Neural cell (in vitro differentiated cells): ENCODE data around the gene SERPINA1. TPM values are rescaled to one million over a fixed set of nuclear protein-coding genes. Genes with fewer than 3 reads are reported as not detected.
"Not testable (repeated sequence)": the region's sequence is repeated elsewhere in the genome, so short reads cannot be mapped to it uniquely, and the experiment has no call there.

Source experiments
- H2AFZ ChIP-seq: fragments of 200-600, 300-800 bp; sonication (generic), shearing (Covaris generic); 2 replicates; pipeline ENCODE4 v1.6.0; 2014; ENCODE audit warnings: low read depth, mild to moderate bottlenecking, antibody characterized with exemption, low read length, moderate library complexity
- H3F3A ChIP-seq: fragments of 200-600 bp; shearing (Covaris generic); 2 replicates; pipeline ENCODE4 v1.6.1; 2016; ENCODE audit warnings: mild to moderate bottlenecking, moderate library complexity, mixed read lengths, antibody characterized with exemption, low read length; ENCODE audit not compliant: insufficient read depth, poor library complexity, severe bottlenecking
- H3K27ac ChIP-seq: fragments of 200-600, 300-800 bp; sonication (generic), shearing (Covaris generic); 2 replicates; pipeline ENCODE4 v1.5.1; 2014; ENCODE audit warnings: mild to moderate bottlenecking, low read length, moderate library complexity
- H3K27me3 ChIP-seq: fragments of 300-800, 200-600 bp; sonication (generic), shearing (Covaris generic); 2 replicates; pipeline ENCODE4 v1.6.0; 2014; ENCODE audit warnings: mild to moderate bottlenecking, low read depth, low read length, moderate library complexity; ENCODE audit not compliant: insufficient read depth
- H3K36me3 ChIP-seq: fragments of 300-800, 200-600 bp; sonication (generic), shearing (Covaris generic); 2 replicates; pipeline ENCODE4 v1.5.1; 2014; ENCODE audit warnings: mild to moderate bottlenecking, antibody characterized with exemption, low read length, moderate library complexity; ENCODE audit not compliant: insufficient read depth
- H3K4me2 ChIP-seq: fragments of 300-800, 200-600 bp; sonication (generic), shearing (Covaris generic); 2 replicates; pipeline ENCODE4 v1.6.0; 2014; ENCODE audit warnings: mild to moderate bottlenecking, low read length
- H3K4me3 ChIP-seq: fragments of 300-800, 200-600 bp; sonication (generic), shearing (Covaris generic); 2 replicates; pipeline ENCODE4 v1.5.1; 2014; ENCODE audit warnings: mild to moderate bottlenecking, low read length, moderate library complexity
- H3K79me2 ChIP-seq: fragments of 200-600 bp; shearing (Covaris generic); replicated peaks from 2 replicates; pipeline ENCODE4 v1.6.0; 2014; ENCODE audit warnings: mild to moderate bottlenecking, low read length, moderate library complexity; ENCODE audit not compliant: insufficient read depth
- H3K9ac ChIP-seq: fragments of 300-800, 200-600 bp; sonication (generic), shearing (Covaris generic); 2 replicates; pipeline ENCODE4 v1.6.1; 2016; ENCODE audit warnings: mild to moderate bottlenecking, low read length, mixed read lengths
- H3K9me2 ChIP-seq: fragments of 200-600 bp; shearing (Covaris generic); 2 replicates; pipeline ENCODE4 v1.6.1; 2016; ENCODE audit warnings: mild to moderate bottlenecking, low read length, mixed read lengths; ENCODE audit not compliant: insufficient read depth
- H3K9me3 ChIP-seq: fragments of 200-600, 300-800 bp; sonication (generic), shearing (Covaris generic); 2 replicates; pipeline ENCODE4 v1.6.1; 2016; ENCODE audit warnings: mild to moderate bottlenecking, mixed run types, low read length, moderate library complexity, mixed read lengths
- H4K20me1 ChIP-seq: fragments of 200-600 bp; shearing (Covaris generic); 2 replicates; pipeline ENCODE4 v1.6.1; 2016; ENCODE audit warnings: mild to moderate bottlenecking, mixed run types; ENCODE audit not compliant: insufficient read depth
- EP300 ChIP-seq: fragments of 450-650 bp; conservative IDR thresholded peaks from 2 replicates; pipeline ENCODE4 v1.6.1; 2014; ENCODE audit warnings: antibody characterized with exemption, mild to moderate bottlenecking, moderate library complexity; ENCODE audit not compliant: poor library complexity, severe bottlenecking
- EZH2 ChIP-seq: fragments of 200-600, 300-800 bp; shearing (Covaris generic), sonication (generic); IDR thresholded peaks from 2 replicates; pipeline ENCODE4 v1.6.1; 2014; ENCODE audit warnings: antibody characterized with exemption, low read length, borderline replicate concordance, mild to moderate bottlenecking; ENCODE audit not compliant: insufficient read depth, poor library complexity, severe bottlenecking
- MXI1 ChIP-seq: fragments of 450-650 bp; conservative IDR thresholded peaks from 2 replicates; pipeline ENCODE4 v1.6.1; 2014; ENCODE audit warnings: antibody characterized with exemption, mild to moderate bottlenecking; ENCODE audit not compliant: poor library complexity, severe bottlenecking
- POLR2AphosphoS5 ChIP-seq: IDR thresholded peaks from 2 replicates; pipeline ENCODE4 v1.6.1; 2012
- RAD21 ChIP-seq: fragments of 450-650 bp; conservative IDR thresholded peaks from 2 replicates; pipeline ENCODE4 v1.6.1; 2014; ENCODE audit warnings: antibody characterized with exemption, mild to moderate bottlenecking, moderate library complexity
- SMC3 ChIP-seq: fragments of 450-650 bp; conservative IDR thresholded peaks from 2 replicates; pipeline ENCODE4 v1.6.1; 2014; ENCODE audit warnings: antibody characterized with exemption, mild to moderate bottlenecking, moderate library complexity; ENCODE audit not compliant: poor library complexity
- TAF1 ChIP-seq: IDR thresholded peaks from 2 replicates; pipeline ENCODE4 v1.6.1; 2012; ENCODE audit warnings: low read depth
- polyA plus RNA-seq: library from polyadenylated mRNA; depleted of rRNA; stranded (reverse); fragments of >200 nt; gene quantifications from 2 replicates; pipeline ENCODE4 v1.2.3, GENCODE V29; 2014
- TF ChIP-seq, protein P1 (sequence below): fragments of 450-650 bp; IDR thresholded peaks from 2 replicates; pipeline ENCODE4 v1.5.1; 2014; ENCODE audit warnings: antibody characterized with exemption, mild to moderate bottlenecking, moderate library complexity; ENCODE audit not compliant: poor library complexity, severe bottlenecking
- TF ChIP-seq, protein P2 (sequence below): IDR thresholded peaks from 2 replicates; pipeline ENCODE4 v1.6.1; 2012; ENCODE audit warnings: borderline replicate concordance

SERPINA1 gene
- polyA plus RNA-seq, 1 donor from 2014 or later = not detected

DNA sequence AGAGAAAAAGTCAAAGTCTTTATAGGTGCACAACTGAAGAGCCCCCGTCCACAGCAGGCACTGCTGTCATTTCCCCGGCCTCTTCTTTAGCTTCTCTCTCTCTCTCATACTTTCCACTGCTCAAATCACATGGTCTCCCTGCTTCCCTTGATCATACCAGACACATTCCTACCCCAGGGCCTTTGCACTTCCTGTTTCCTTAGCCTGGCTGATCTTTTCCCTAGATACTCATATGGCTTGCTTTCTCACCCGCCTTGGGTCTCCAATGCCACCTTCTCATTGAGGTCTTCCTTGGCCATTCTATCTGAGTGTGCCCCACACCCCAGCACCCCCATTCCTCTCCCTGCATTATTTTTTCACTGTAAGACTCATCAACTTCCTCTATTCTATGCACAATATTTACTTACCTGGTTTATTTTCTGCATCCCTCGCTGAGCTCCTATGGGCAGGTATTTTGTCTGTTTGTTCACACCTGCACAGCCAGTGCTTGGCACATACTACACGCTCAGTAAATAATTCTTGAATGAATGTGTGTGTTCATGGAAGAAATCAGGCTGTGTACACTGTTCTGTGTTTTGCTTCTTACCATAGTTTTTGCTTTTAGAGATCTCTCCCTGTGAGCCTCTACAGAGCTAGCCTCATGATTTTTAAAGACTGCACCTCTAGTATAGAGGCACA lies 31.9 kb downstream of the SERPINA1 start:
- no peaks in the 10 kb centered on the region for H3K79me2 ChIP-seq
- H3K9me2 ChIP-seq = no peaks in the 10 kb centered on the region
- H3F3A ChIP-seq = no peaks in the 10 kb centered on the region
- H3K9ac ChIP-seq = no peak overlapping the region
- H3K27ac ChIP-seq = no peak overlapping the region
- peaks cover 6% of the 10 kb centered on the region for H3K9me3 ChIP-seq
- no peak for TF ChIP-seq EZH2
- H3K4me2 ChIP-seq = no peak overlapping the region
- no peak overlapping the region for H3K4me3 ChIP-seq
- H4K20me1 ChIP-seq = no peaks in the 10 kb centered on the region
- no peaks in the 10 kb centered on the region for H3K27me3 ChIP-seq
- no peak overlapping the region for H2AFZ ChIP-seq
- H3K36me3 ChIP-seq = no peaks in the 10 kb centered on the region

DNA sequence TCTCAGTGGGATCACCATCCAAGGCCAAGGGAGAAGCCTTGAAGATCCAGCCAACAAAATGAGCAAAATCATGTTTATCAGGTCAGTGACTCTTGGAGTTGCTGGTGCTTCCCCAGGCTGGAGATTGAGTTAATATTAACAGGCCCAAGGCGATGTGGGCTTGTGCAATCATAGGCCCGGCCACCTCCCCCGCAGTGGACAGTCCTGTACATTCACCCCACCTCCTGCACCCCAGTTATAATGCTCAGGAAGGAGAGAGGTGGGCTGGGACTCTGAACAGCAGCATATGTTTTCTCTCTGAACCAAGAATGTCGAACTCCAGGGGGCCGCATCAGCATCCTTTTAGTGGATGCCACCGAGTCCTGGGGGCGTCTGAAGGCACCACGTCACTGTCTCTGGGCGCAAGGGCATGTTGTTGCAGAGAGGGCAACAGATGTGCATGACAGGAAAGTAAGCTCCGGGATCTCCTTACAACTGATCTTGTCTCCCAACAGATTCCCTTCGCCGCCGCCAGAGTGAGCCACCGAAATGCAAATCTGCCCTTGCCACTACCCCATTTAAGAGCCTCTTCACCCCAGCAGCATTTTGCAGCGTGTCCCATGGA lies 33.1 kb downstream of the SERPINA1 start:
- H3K9me3 ChIP-seq = peaks cover 6% of the 10 kb centered on the region
- no peak overlapping the region for H2AFZ ChIP-seq
- no peaks in the 10 kb centered on the region for H3K9me2 ChIP-seq
- no peaks in the 10 kb centered on the region for H4K20me1 ChIP-seq
- no peaks in the 10 kb centered on the region for H3K36me3 ChIP-seq
- H3K9ac ChIP-seq = no peak overlapping the region
- H3K27me3 ChIP-seq = no peaks in the 10 kb centered on the region
- H3F3A ChIP-seq = no peaks in the 10 kb centered on the region
- H3K27ac ChIP-seq = no peak overlapping the region
- H3K79me2 ChIP-seq = no peaks in the 10 kb centered on the region
- H3K4me3 ChIP-seq = no peak overlapping the region
- TF ChIP-seq SMC3 (peak; percentile 46), TAF1 (no peak), RAD21 (peak; percentile 33)
- TF ChIP-seq, protein P1, sequence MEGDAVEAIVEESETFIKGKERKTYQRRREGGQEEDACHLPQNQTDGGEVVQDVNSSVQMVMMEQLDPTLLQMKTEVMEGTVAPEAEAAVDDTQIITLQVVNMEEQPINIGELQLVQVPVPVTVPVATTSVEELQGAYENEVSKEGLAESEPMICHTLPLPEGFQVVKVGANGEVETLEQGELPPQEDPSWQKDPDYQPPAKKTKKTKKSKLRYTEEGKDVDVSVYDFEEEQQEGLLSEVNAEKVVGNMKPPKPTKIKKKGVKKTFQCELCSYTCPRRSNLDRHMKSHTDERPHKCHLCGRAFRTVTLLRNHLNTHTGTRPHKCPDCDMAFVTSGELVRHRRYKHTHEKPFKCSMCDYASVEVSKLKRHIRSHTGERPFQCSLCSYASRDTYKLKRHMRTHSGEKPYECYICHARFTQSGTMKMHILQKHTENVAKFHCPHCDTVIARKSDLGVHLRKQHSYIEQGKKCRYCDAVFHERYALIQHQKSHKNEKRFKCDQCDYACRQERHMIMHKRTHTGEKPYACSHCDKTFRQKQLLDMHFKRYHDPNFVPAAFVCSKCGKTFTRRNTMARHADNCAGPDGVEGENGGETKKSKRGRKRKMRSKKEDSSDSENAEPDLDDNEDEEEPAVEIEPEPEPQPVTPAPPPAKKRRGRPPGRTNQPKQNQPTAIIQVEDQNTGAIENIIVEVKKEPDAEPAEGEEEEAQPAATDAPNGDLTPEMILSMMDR = no peak
- H3K4me2 ChIP-seq = no peak overlapping the region

DNA sequence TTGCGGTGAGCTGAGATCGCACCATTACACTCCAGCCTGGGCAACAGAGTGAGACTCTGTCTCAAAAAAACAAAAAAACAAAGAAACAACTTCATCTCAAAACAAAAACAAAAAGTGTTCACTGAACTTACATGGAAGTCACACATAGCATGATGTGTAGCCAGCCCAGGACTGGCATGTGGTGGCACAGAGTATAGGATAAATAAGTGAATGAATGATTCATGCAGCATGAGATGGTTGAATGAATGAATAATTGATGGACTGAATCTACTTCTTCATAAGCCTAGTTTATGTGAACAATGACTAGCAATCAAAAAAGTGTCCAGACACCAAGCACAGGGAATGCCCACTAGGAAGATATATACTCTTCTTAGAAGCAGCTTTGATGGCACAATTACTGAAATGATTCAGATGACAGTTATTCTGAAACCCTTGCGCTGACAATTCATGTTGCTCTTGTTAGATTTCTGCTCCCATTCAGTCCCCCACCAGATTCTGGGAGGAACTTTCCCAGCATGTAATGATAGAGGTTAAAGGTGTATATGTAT lies 33.7 kb downstream of the SERPINA1 start:
- no peak overlapping the region for H3K9ac ChIP-seq
- no peaks in the 10 kb centered on the region for H3K79me2 ChIP-seq
- no peak overlapping the region for H2AFZ ChIP-seq
- peaks cover 6% of the 10 kb centered on the region for H3K9me3 ChIP-seq
- H3F3A ChIP-seq = no peaks in the 10 kb centered on the region
- no peak overlapping the region for H3K27ac ChIP-seq
- no peak for TF ChIP-seq RAD21
- TF ChIP-seq EZH2 = no peak
- TF ChIP-seq SMC3 = no peak
- TF ChIP-seq, protein P1 = no peak
- no peak for TF ChIP-seq POLR2AphosphoS5
- TF ChIP-seq EP300 = no peak
- no peak for TF ChIP-seq MXI1
- no peak for TF ChIP-seq TAF1
- TF ChIP-seq, protein P2, sequence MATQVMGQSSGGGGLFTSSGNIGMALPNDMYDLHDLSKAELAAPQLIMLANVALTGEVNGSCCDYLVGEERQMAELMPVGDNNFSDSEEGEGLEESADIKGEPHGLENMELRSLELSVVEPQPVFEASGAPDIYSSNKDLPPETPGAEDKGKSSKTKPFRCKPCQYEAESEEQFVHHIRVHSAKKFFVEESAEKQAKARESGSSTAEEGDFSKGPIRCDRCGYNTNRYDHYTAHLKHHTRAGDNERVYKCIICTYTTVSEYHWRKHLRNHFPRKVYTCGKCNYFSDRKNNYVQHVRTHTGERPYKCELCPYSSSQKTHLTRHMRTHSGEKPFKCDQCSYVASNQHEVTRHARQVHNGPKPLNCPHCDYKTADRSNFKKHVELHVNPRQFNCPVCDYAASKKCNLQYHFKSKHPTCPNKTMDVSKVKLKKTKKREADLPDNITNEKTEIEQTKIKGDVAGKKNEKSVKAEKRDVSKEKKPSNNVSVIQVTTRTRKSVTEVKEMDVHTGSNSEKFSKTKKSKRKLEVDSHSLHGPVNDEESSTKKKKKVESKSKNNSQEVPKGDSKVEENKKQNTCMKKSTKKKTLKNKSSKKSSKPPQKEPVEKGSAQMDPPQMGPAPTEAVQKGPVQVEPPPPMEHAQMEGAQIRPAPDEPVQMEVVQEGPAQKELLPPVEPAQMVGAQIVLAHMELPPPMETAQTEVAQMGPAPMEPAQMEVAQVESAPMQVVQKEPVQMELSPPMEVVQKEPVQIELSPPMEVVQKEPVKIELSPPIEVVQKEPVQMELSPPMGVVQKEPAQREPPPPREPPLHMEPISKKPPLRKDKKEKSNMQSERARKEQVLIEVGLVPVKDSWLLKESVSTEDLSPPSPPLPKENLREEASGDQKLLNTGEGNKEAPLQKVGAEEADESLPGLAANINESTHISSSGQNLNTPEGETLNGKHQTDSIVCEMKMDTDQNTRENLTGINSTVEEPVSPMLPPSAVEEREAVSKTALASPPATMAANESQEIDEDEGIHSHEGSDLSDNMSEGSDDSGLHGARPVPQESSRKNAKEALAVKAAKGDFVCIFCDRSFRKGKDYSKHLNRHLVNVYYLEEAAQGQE = no peak
- no peaks in the 10 kb centered on the region for H3K27me3 ChIP-seq
- H3K36me3 ChIP-seq = no peaks in the 10 kb centered on the region
- H4K20me1 ChIP-seq = no peaks in the 10 kb centered on the region
- no peak overlapping the region for H3K4me3 ChIP-seq
- no peak overlapping the region for H3K4me2 ChIP-seq
- no peaks in the 10 kb centered on the region for H3K9me2 ChIP-seq

DNA sequence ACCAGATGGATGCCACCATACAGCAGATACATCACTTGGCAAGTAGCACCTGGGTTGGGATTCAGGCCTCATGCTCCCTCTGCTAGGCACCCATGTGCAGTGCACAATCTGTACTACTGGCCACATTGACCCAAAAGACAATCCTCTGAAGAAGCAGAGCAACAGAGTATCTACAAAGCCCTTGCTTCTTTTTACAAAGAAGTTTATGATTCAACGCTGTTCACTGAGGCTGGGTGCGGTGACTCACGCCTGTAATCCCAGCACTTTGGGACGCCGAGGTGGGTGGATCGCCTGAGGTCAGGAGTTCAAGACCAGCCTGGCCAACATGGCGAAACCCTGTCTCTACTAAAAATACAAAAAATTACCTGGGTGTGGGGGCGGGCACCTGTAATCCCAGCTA lies 34.2 kb downstream of the SERPINA1 start:
- not testable (repeated sequence) for H3K4me2 ChIP-seq

More for the DNA sequence above, 34.2 kb downstream of the SERPINA1 start:
- H3K9me3 ChIP-seq, H3K27ac ChIP-seq, H3K27me3 ChIP-seq, H4K20me1 ChIP-seq, H3K36me3 ChIP-seq, H3K9ac ChIP-seq, H3K4me3 ChIP-seq, H3K79me2 ChIP-seq, H3F3A ChIP-seq, H2AFZ ChIP-seq, H3K9me2 ChIP-seq: not testable (repeated sequence)
